Ovary (tissue), 9 donors: ENCODE measurements around the gene SPPL3. TPM values are rescaled to one million over a fixed set of nuclear protein-coding genes. Genes with fewer than 3 reads are reported as not detected.

ENCODE experiments used
- DNase-seq, 5 donors: peaks; one replicate each; pipeline ENCODE4 v3.0.0-alpha.2; 2019 to 2020
- H3K27ac ChIP-seq, 2 donors: fragments of 200-600 bp; one replicate each; pipeline versions ENCODE4 v1.5.1 to v1.8.0; 2019 to 2022
- H3K27me3 ChIP-seq: fragments of 200-600 bp; one replicate; pipeline ENCODE4 v1.8.0; 2022
- H3K36me3 ChIP-seq: fragments of 200-600 bp; sonication (generic); one replicate; pipeline ENCODE4 v1.5.1; 2019
- H3K4me1 ChIP-seq: one replicate; pipeline ENCODE4 v1.8.1; 2013; ENCODE audit warnings: mild to moderate bottlenecking, moderate library complexity; ENCODE audit not compliant: insufficient read depth
- H3K4me3 ChIP-seq: fragments of 200-600 bp; sonication (generic); one replicate; pipeline ENCODE4 v1.5.1; 2017
- H3K9me3 ChIP-seq, 2 donors: fragments of 200-600 bp in 1 of 2; sonication (generic) in 1 of 2; one replicate each; pipeline versions ENCODE4 v1.5.1 to v1.8.1; 2013 to 2019; ENCODE audit warnings: mild to moderate bottlenecking in 1 of 2, moderate library complexity in 1 of 2
- CTCF ChIP-seq, 3 donors: fragments of 450-650 bp in 2 of 3; fragments of 200-600 bp in 1 of 3; IDR thresholded peaks; one replicate each; pipeline versions ENCODE4 v1.5.1 to v1.8.0; 2016 to 2022; ENCODE audit warnings: antibody characterized with exemption in 3 of 3, mild to moderate bottlenecking in 1 of 3
- EP300 ChIP-seq: sonication (generic); formaldehyde crosslinking; IDR thresholded peaks from one replicate; pipeline ENCODE4 v1.6.1; 2017; ENCODE audit warnings: antibody characterized with exemption
- POLR2A ChIP-seq: fragments of 450-650 bp; IDR thresholded peaks from one replicate; pipeline ENCODE4 v1.6.1; 2017; ENCODE audit warnings: antibody characterized with exemption, mild to moderate bottlenecking, moderate library complexity
- WGBS, 3 donors: extraction: QIAGEN DNeasy Blood & Tissue Kit in 1 of 3; methylation state at CpG; one replicate each; pipeline versions ENCODE4 v1.1.5 to v1.1.7; 2013 to 2017; 5-methylcytosine and 5-hydroxymethylcytosine counted together
- intact Hi-C, 4 donors: fragments of 100-400 bp; cut with DNase I; formaldehyde crosslinking; loops; one replicate each; pipeline versions ENCODE4 v1.11.0 to v1.15.1; 2022 to 2023
- polyA plus RNA-seq, 2 donors: library from polyadenylated mRNA; stranded (reverse); fragments of 200-250 nt in 1 of 2; fragments of 350-450 nt in 1 of 2; fragmentation: Illumina TruSeq in 1 of 2; extraction: RNeasy Lipid Tissue Mini Kit (QIAGEN cat#74804) in 1 of 2; gene quantifications; one replicate each; pipeline ENCODE4 v1.2.3, GENCODE V29; 2013 to 2014
- total RNA-seq, 7 donors: library from RNA; depleted of rRNA in 2 of 7; stranded (reverse); fragments of >200 nt in 2 of 7; fragmentation: NEBNext Ultra II Directional in 3 of 7; extraction: Animal tissue kit (Norgen Biotek cat#: 25700) in 3 of 7; gene quantifications; one replicate each; pipeline versions ENCODE4 v1.1.0 to v1.2.4, GENCODE V29; 2016 to 2023
- donor health status: DM: no; HTN: no; CAD: no; lungs with moderate emphysema.
- donor health status: DM: no; HTN: no; CAD: no.
- donor health status: Bipolar disorder and iron deficiency.
- donor health status: DM: yes; HTN: yes; CAD: no.
- donor health status: DM: no; HTN: no; CAD: no.
- donor health status: DM: yes; HTN: yes; CAD: no.

Gene SPPL3
- total and polyA plus RNA-seq, 9 donors: 24.2 to 87.4 (median 51.9) TPM

- H3K36me3 ChIP-seq: no peaks in the 10 kb centered on the region
- DNase-seq: no peak
- no peak for TF ChIP-seq EP300
- no peak for TF ChIP-seq POLR2A
- no peak for TF ChIP-seq CTCF (IDR thresholded peaks at IDR 0.05)
- H3K9me3 ChIP-seq: no peaks in the 10 kb centered on the region
- WGBS, 3 donors: 13 to 20% (median 14%) methylated on average over 6 of the region's 6 CpGs
- H3K27me3 ChIP-seq: no peaks in the 10 kb centered on the region
- intact Hi-C loops: no loop called here
- no peak overlapping the region for H3K4me3 ChIP-seq
- peaks cover 2% of the 10 kb centered on the region for H3K4me1 ChIP-seq
- peak overlapping the region in 1 of 2 donors; percentile 60 for H3K27ac ChIP-seq
Measured at GRCh38 chr12:120762086-120762485, 142.1 kb downstream of the SPPL3 start.

- H3K27ac ChIP-seq: peak overlapping the region in 1 of 2 donors; percentile 60
- no peak overlapping the region for H3K4me3 ChIP-seq
- intact Hi-C loops: no loop called here
- H3K27me3 ChIP-seq: no peaks in the 10 kb centered on the region
- no peak for TF ChIP-seq EP300
- TF ChIP-seq CTCF (IDR thresholded peaks at IDR 0.05): no peak
- no peak for TF ChIP-seq POLR2A
- DNase-seq: no peak
- H3K4me1 ChIP-seq: peaks cover 2% of the 10 kb centered on the region
- H3K9me3 ChIP-seq: no peaks in the 10 kb centered on the region
- WGBS, 3 donors: 11 to 27% (median 26%) methylated on average over 9 of the region's 9 CpGs
- H3K36me3 ChIP-seq: no peaks in the 10 kb centered on the region
Measured at GRCh38 chr12:120761519-120761934, 142.6 kb downstream of the SPPL3 start.

DNA sequence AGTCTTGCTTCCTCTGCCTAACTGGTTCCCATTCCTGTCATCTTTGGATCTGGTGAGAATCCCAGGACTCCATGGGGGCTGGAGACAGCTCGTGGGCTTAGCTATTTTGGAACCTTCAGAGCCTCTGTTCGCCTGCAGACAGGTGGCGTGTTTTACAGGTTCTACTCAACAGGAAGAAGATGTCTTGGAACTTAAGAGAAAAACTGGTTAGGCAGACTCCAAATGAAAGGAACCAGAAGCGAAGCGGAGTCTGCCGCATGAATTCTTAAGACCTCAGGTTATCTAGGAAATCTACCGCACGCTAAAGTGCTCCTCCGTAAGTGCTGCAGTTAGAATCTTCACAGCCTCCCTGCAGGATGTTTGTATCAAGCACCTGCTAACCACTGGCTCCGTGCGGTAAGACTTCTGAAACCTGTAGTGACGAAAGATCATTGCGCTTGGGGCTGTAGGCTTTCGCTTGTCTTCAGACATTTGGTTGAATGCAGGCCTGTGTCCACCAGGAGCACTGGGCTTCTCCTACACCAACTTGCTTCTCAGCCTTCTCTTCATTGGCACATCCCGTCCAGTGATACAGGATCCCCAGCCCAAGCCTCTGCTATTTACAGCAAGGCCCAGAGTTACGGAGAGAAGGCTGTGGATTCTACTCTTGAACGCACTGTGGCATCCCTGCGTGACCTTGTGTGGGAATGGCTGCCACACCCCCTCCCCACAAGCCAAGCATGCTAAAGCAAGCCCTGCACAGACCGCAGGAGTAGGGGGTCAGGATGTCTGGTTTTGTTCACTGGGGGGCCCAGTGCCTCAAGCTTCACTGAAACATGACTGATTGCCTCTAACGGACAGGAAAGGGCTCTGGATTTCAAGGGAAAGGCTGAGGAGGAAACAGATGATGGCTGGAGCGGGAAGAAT is 143.6 kb downstream of the SPPL3 start:
- WGBS, 3 donors: 91 to 92% (median 91%) methylated on average over 21 of the region's 21 CpGs
- Histone ChIP-seq H3K36me3 (no peaks in the 10 kb centered on the region), H3K4me3 (no peak overlapping the region), H3K4me1 (peaks cover 2% of the 10 kb centered on the region), H3K27me3 (no peaks in the 10 kb centered on the region), H3K9me3 (no peaks in the 10 kb centered on the region), H3K27ac (peak overlapping the region in 1 of 2 donors; percentile 60)
- no peak for TF ChIP-seq POLR2A
- no peak for TF ChIP-seq EP300
- TF ChIP-seq CTCF (IDR thresholded peaks at IDR 0.05): no peak
- intact Hi-C loops: no loop called here
- no peak for DNase-seq

DNA sequence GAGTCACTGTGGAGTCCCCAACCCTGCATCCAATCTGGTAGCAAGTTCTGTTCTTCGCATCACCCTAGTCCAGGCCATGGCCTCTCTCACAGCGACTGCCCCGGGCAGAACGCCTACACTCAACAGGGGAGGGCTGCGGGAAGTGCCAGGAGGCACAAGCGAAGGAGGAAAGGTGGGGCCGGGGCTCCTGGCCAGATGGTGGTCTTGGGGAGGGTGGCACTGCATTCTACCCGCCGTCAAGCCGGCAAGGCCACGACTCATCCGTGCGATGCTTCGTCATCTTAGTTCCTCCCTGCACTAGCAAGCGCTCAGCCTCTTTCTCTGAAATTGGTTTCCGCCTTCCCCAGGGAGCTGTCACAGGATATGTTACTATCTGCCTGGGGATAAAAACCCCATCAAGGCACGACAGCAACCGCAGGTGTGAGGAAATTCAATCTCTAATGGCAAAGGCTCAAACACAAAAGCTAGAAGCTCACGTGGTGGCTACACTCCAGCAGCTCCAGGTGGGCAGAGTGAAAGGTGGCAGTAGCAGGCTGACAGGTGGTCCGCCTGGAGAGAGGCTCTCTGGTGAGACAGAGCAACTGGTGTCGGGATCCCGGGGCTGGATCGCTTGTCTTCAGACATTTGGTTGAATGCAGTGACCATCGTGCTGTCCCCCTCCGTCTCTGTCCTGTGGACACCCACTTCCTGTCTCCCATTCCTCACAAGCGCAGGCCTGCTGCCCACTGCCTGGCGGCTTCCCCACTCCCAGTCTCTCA is 144.4 kb downstream of the SPPL3 start:
- intact Hi-C loops: no loop called here
- no peak overlapping the region for H3K27ac ChIP-seq
- no peak for DNase-seq
- no peaks in the 10 kb centered on the region for H3K9me3 ChIP-seq
- no peak for TF ChIP-seq CTCF (IDR thresholded peaks at IDR 0.05)
- TF ChIP-seq EP300: no peak
- no peak for TF ChIP-seq POLR2A
- WGBS, 3 donors: 79 to 87% (median 82%) methylated on average over 27 of the region's 27 CpGs
- H3K4me3 ChIP-seq: no peak overlapping the region
- peaks cover 2% of the 10 kb centered on the region for H3K4me1 ChIP-seq
- no peaks in the 10 kb centered on the region for H3K36me3 ChIP-seq
- no peaks in the 10 kb centered on the region for H3K27me3 ChIP-seq
